GM23338 (cell line): ENCODE results near the gene SGO2. TPM values are rescaled to one million over a fixed set of nuclear protein-coding genes. Genes with fewer than 3 reads are reported as not detected.

Experiments used
- ATAC-seq: fragments of 200-7000 bp; cut with Tn5 transposase; 3 replicates; pipeline ENCODE4 v1.9.1; 2020
- DNase-seq: peaks from one replicate; pipeline ENCODE4 v3.0.0-alpha.2; 2015; ENCODE audit warnings: low spot score
- H2AFZ ChIP-seq: fragments of 200-600 bp; sonication (generic); 2 replicates; pipeline ENCODE4 v1.8.0; 2016; ENCODE audit warnings: antibody characterized with exemption, mild to moderate bottlenecking, moderate library complexity
- H3F3A ChIP-seq: fragments of 200-600 bp; sonication (generic); replicated peaks from 2 replicates; pipeline ENCODE4 v1.8.0; 2017; ENCODE audit warnings: antibody characterized with exemption, mixed run types, low read depth
- H3K27ac ChIP-seq: fragments of 200-600 bp; sonication (generic); 2 replicates; pipeline ENCODE4 v1.6.1; 2016; ENCODE audit warnings: low read depth
- H3K27me3 ChIP-seq: fragments of 200-600 bp; sonication (generic); 2 replicates; pipeline ENCODE4 v1.8.0; 2016; ENCODE audit warnings: mild to moderate bottlenecking, mixed run types, moderate library complexity; ENCODE audit not compliant: insufficient read depth
- H3K36me3 ChIP-seq: fragments of 200-600 bp; sonication (generic); 2 replicates; pipeline ENCODE4 v1.8.0; 2016; ENCODE audit warnings: mild to moderate bottlenecking; ENCODE audit not compliant: insufficient read depth
- H3K4me1 ChIP-seq: fragments of 200-600 bp; sonication (generic); 2 replicates; pipeline ENCODE4 v1.8.0; 2016; ENCODE audit warnings: mild to moderate bottlenecking, moderate library complexity; ENCODE audit not compliant: insufficient read depth
- H3K4me2 ChIP-seq: fragments of 200-600 bp; sonication (generic); 2 replicates; pipeline ENCODE4 v1.7.1; 2017; ENCODE audit warnings: mixed run types
- H3K4me3 ChIP-seq: fragments of 200-600 bp; sonication (generic); 2 replicates; pipeline ENCODE4 v1.6.1; 2016; ENCODE audit warnings: mixed run types
- H3K79me2 ChIP-seq: fragments of 200-600 bp; sonication (generic); replicated peaks from 2 replicates; pipeline ENCODE4 v1.8.0; 2017; ENCODE audit warnings: mild to moderate bottlenecking; ENCODE audit not compliant: insufficient read depth
- H3K9me2 ChIP-seq: fragments of 200-600 bp; sonication (generic); 2 replicates; pipeline ENCODE4 v1.8.0; 2017; ENCODE audit not compliant: insufficient read depth
- H4K20me1 ChIP-seq: fragments of 200-600 bp; sonication (generic); replicated peaks from 2 replicates; pipeline ENCODE4 v1.8.0; 2017; ENCODE audit warnings: mild to moderate bottlenecking; ENCODE audit not compliant: insufficient read depth
- H3K27ac Mint-ChIP-seq: 2 replicates; pipeline ENCODE4 v1.8.0; 2020; ENCODE audit warnings: inconsistent platforms, mild to moderate bottlenecking, moderate library complexity, mixed read lengths
- H3K27me3 Mint-ChIP-seq: 3 replicates; pipeline ENCODE4 v1.8.0; 2022; ENCODE audit warnings: low read depth, mild to moderate bottlenecking, moderate library complexity, mixed read lengths, inconsistent platforms; ENCODE audit not compliant: insufficient read depth, poor library complexity
- H3K36me3 Mint-ChIP-seq: 3 replicates; pipeline ENCODE4 v1.8.0; 2021; ENCODE audit warnings: low read depth, mild to moderate bottlenecking, inconsistent platforms, moderate library complexity, mixed read lengths
- H3K4me1 Mint-ChIP-seq: 3 replicates; pipeline ENCODE4 v1.8.0; 2020; ENCODE audit warnings: mild to moderate bottlenecking, inconsistent platforms, mixed read lengths
- H3K4me3 Mint-ChIP-seq: 3 replicates; pipeline ENCODE4 v1.8.0; 2021; ENCODE audit warnings: moderate library complexity, mild to moderate bottlenecking, inconsistent platforms, mixed read lengths
- H3K9me3 Mint-ChIP-seq: 3 replicates; pipeline ENCODE4 v1.8.0; 2020; ENCODE audit warnings: moderate library complexity, mild to moderate bottlenecking, inconsistent platforms, mixed read lengths
- CREB1 ChIP-seq: fragments of 250-450 bp; sonication (Bioruptor Pico); IDR thresholded peaks from 2 replicates; pipeline ENCODE4 v1.5.0; 2020; ENCODE audit warnings: low read depth, mild to moderate bottlenecking, moderate library complexity
- CTCF ChIP-seq, 2 experiments: fragments of 200-600 bp in 1 of 2; sonication (generic) in 1 of 2; conservative IDR thresholded peaks; 2 replicates each; pipeline versions ENCODE4 v1.5.1 to v1.6.1; 2016 to 2017; ENCODE audit warnings: antibody characterized with exemption in 2 of 2, low read depth in 2 of 2, mild to moderate bottlenecking in 2 of 2, moderate library complexity in 1 of 2
- ETS1 ChIP-seq: IDR thresholded peaks from 2 replicates; pipeline ENCODE4 v1.6.1; 2016; ENCODE audit warnings: antibody characterized with exemption
- EZH2 ChIP-seq: fragments of 200-600 bp; sonication (generic); IDR thresholded peaks from one replicate; pipeline ENCODE4 v1.8.0; 2017; ENCODE audit warnings: antibody characterized with exemption, mild to moderate bottlenecking, low read depth; ENCODE audit not compliant: unreplicated experiment
- JUNB ChIP-seq: IDR thresholded peaks from one replicate; pipeline ENCODE4 v1.6.1; 2016; ENCODE audit warnings: antibody characterized with exemption; ENCODE audit not compliant: unreplicated experiment
- NANOG ChIP-seq: IDR thresholded peaks from 2 replicates; pipeline ENCODE4 v1.6.1; 2016; ENCODE audit warnings: antibody characterized with exemption, borderline replicate concordance
- POLR2AphosphoS5 ChIP-seq: IDR thresholded peaks from 2 replicates; pipeline ENCODE4 v1.6.1; 2016; ENCODE audit warnings: antibody characterized with exemption, low read depth
- REST ChIP-seq: IDR thresholded peaks from one replicate; pipeline ENCODE4 v1.6.1; 2018; ENCODE audit warnings: antibody characterized with exemption; ENCODE audit not compliant: unreplicated experiment
- polyA plus RNA-seq: library from polyadenylated mRNA; unstranded; fragments of >200 nt; fragmentation: Nextera tagmentation; extraction: Ambion mirVana; gene quantifications from 2 replicates; pipeline ENCODE4 v1.2.1, GENCODE V29; 2016
- total RNA-seq: library from RNA; depleted of rRNA; stranded (reverse); fragments of >200 nt; shearing (Covaris generic); gene quantifications from 2 replicates; pipeline ENCODE4 v1.2.3, GENCODE V29; 2014

Gene SGO2
- total and polyA plus RNA-seq, 2 experiments from 2014 or later = 32.6 to 47.7 TPM

GRCh38 chr2:200496696-200497095 lies 29.3 kb upstream of the SGO2 start (continued):
- no peak for TF ChIP-seq REST
- no peak for TF ChIP-seq ETS1
- no peak for TF ChIP-seq CREB1 (CRISPR knock-in tag)
- TF ChIP-seq NANOG = no peak
- TF ChIP-seq CTCF (conservative IDR thresholded peaks at IDR 0.05; ENCODE audit: low read depth in 2 of 2) = no peak
- no peak for TF ChIP-seq JUNB
- TF ChIP-seq POLR2AphosphoS5 = no peak

GRCh38 chr2:200498402-200499162 lies 27.4 kb upstream of the SGO2 start:
- Histone ChIP-seq H3K9me2 (no peaks in the 10 kb centered on the region), H3F3A (no peaks in the 10 kb centered on the region), H2AFZ (no peak overlapping the region), H3K27ac (no peak overlapping the region), H3K36me3 (no peaks in the 10 kb centered on the region), H3K4me3 (no peak overlapping the region), H4K20me1 (no peaks in the 10 kb centered on the region), H3K27me3 (no peaks in the 10 kb centered on the region), H3K4me2 (no peak overlapping the region), H3K4me1 (no peaks in the 10 kb centered on the region), H3K79me2 (no peaks in the 10 kb centered on the region)
- Mint-ChIP-seq H3K9me3 (peaks cover 2% of the 10 kb centered on the region; the same call in 1 of the 3 replicates), H3K4me3 (no peak overlapping the region), H3K27me3 (no peaks in the 10 kb centered on the region), H3K36me3 (peaks cover 9% of the 10 kb centered on the region; the same call in 2 of the 3 replicates), H3K4me1 (no peaks in the 10 kb centered on the region), H3K27ac (no peak overlapping the region)
- no peak for DNase-seq
- ATAC-seq = no peak
- no peak for TF ChIP-seq EZH2
